COR-L47 (cell line): Measurements from ENCODE around the gene CSHL1.
"Not testable (repeated sequence)": the region's sequence is repeated elsewhere in the genome, so short reads cannot be mapped to it uniquely, and the experiment has no call there.

Experiments
- DNase-seq: peaks from one replicate; lab custom pipeline; 2025; lab: John Stamatoyannopoulos, UW

Gene CSHL1

DNA sequence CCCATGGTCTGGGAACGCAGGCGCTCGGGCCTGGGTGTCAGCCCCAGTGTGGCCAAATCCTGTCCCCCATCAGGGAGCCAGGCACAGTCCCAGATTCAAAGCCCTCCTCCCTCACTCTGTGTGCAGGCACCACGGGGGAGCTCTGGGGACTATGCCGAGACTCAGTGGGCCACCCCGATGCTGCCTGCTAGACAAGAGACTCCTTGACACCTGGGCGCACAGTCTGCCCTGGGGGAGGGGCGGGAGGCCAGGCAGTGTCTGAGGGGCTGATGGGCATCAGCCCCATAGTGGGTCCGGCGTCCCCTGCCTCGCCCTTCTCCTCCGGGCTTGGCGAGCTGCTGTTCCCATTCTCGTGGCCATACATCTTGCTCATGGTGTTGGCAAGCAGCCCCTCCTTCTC, 29.5 kb upstream of the CSHL1 start:
- no peak for DNase-seq

DNA sequence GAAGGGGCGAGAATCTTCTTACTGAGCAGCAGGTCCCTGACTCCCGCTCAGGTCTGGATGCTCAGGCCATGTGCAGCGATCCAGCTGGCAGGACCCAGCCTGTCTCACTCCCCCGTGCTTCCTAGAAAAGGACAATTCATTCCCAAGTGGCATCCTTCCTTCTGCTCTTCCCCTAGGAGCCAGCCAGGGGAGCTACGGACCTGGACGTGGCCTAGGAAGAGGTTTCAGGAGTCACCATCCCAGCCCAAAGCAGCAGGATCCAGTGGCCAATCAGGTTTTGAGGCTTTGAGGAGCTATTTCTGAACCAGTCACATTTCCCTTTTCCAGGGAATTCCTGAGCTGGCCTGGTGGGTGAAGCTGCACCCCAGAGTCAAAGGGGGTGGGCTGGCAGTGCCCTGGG, 28.8 kb upstream of the CSHL1 start:
- DNase-seq = no peak

DNA sequence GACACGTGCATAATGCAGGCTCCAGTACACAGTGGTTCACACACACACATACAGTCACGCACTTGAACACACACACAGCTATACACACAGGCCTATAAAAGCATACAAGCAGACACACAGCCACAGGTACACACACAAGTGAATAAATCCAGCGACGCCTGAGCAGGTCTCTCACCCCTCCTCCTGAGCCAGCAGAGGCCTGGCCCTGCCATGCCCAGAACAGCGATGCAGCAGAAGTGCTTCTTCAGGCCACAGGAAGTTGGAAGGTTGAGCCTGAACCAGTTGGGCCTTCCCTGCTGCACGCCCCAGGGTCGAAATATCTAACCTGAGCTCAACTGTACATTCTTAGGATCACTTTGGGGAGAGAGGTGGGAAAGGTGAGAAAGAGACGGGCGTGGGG, 28.3 kb upstream of the CSHL1 start:
- no peak for DNase-seq

DNA sequence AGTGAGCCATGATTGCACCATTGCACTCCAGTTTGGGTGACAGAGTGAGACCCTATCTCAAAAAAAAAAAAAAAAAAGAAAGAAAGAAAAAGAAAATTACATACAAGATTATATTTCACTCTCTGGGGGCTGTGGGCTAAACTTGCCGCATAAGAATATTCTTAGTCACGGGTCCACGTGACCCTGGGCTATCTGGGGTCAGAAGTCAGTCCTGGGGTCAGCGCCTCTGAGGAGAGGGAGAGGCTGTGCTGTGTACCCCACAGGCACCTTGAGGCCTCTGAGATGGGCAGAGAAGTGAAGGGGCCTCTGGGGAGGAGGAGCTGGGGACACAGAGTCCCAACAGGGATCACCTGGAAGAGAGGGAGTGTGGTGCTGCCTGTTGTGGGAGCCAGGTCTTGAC, 26.9 kb upstream of the CSHL1 start:
- no peak for DNase-seq

DNA sequence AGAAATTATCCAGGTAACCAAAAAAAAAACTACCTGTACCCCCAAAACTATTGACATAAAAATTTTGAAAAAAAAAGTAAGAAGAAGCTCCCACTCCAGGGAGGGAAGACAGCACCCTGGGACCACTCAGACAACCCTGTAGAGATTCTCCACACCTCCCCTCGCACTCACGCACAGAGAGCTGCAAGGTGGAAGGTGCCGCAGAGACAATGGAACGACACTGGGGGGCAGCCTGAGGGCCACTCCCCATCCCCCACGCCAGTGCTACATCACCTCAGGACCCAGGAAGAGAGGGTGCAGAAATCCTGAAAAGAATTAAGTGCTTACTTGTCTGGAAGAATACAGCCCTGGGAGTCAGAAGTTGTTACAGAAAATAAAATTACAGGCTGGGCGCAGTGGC, 26.3 kb upstream of the CSHL1 start:
- no peak for DNase-seq

DNA sequence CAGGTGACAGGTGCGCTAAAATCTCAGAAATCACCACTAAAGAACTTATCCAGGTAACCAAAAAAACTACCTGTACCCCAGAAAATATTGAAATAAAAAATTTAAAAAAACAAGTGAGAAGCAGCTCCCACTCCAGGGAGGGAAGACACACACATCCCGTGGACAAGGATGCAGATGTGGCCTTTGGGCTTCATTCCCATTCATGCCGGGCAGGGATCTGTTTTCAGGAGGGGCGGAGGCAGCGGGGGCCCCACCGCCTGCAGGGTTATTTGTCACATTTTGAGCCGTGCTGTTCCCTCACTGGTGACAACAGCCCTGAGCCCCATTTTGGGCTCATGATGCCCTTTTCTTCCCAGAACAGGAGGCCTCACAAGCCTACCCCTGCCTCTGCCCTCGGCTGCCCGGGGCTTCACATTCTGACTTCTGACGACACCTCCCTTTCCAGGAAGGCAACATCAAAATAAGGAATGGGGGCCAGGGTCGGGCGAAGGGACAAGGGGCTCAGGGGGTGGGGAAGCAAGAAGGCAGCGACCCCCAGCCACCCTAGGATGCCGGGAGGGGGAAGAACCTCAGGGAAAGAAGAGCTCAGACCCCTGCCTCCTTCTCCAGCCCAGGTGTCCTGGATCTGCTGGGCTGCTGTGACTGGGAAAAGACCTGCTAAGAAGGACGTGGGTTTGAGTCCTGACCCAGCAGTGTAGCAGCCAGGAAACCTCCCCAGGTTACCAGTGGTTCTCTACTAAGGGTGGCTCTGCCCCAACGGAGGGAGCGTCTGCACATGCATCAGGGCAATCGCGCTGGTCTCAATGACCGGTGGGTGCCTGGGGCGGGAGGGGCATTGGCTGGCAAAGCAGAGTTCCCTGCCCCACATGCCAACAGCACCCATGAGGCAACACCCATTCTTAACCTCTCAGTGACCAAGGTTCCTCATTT, 23.4 kb upstream of the CSHL1 start:
- DNase-seq = no peak

DNA sequence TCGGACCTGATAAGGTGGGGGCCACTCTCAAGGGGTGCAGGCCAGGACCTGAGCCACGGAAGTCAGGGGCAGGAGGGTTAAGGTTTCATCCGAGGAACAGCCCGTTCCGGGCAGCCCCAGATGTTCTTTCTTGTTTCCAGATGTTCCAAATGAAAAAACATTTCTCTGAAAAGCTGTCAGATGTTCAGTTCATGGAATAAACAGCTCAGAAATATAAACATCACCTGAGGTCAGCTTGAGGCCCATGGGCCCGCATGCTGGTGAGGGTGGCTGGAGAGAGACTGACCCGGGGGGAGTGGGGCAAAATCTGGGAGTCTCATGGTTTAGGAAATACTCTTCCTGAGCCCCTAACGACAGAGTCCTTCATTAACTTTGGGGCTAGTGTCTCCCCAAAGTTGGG, 22.5 kb upstream of the CSHL1 start:
- no peak for DNase-seq

DNA sequence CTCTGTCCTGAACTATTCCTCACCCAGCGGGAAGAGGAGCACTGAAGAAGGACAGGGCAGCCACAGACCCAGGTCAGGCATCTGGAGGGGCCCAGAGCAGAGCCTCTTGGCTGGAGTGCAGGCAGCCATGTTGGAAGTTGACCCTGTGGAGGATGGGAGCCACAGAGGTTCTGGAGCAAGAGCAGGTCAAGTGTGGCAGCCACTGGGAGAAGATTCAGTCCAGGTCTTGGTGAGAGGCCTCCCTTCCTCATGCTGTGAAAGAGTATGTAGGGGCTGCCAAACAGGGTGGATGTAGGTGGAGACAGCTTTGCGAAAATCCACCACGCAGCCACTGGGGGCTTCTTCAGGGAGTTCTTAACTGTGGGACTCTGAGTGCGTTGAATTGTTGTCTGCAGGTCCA, 21.7 kb upstream of the CSHL1 start:
- DNase-seq = no peak

DNA sequence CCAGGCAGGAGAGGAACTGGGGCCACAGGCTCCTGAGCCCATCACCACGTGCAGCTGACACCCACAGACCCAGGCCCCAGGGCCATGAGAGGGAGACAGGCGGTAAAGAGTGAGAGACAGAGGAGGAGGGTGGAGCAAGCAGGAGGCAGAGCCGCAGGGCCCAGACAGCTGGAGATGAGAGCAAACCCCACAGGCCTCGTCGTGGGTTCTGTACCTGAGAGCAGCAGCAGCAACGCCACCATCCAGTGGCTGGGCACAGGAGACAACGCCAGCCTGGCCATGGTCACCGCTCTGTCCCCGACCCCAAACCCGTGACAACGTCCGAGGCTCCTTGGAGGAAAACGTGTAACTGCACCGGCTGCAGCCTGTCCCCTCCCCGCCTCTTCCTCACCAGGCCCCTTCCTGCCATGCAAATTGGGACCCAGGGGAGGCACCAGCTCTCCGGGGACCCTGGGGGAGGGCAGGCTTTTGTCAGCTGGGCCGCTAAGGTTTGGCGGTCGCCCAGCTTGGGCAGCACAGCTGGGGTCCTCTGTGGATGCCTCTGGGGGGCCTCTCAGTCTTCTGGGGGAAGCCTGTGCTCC, 21.0 kb upstream of the CSHL1 start, which contains the start of gene CD79B:
Gene CD79B (minus strand): TSS at position 351 of the 581 bp plus-strand sequence. CDS start 70 bp downstream, at position 281.
- DNase-seq = no peak

DNA sequence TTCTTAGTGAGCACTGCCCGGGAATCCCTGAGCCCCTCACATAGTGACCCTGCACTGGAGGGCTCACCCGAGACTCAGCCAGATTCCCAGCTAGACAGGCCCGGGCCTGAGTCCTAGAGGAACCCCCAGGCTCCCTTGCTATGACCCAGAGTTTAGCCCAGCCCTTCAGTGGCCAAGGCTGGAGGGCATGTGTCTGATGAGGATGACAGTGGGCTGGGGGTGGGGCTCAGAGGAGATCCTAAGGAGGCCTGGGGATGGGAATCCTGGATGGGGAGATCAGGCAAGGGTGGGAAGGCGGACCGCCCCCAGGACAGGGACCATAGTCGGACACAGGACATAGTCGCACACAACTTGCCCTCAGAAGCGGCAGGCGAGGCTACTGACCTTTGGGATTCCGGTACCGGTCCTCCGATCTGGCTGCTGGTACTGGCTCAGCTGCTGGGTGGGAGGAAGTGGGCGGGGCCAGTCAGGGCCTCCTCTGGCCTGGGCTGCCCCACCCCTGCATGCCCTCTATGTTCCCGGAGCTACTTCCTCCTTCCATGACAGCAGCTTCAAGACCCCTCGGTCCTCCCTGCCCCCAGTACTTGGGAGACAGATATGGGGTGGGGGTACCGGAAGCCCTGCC, 20.0 kb upstream of the CSHL1 start:
- DNase-seq = no peak

DNA sequence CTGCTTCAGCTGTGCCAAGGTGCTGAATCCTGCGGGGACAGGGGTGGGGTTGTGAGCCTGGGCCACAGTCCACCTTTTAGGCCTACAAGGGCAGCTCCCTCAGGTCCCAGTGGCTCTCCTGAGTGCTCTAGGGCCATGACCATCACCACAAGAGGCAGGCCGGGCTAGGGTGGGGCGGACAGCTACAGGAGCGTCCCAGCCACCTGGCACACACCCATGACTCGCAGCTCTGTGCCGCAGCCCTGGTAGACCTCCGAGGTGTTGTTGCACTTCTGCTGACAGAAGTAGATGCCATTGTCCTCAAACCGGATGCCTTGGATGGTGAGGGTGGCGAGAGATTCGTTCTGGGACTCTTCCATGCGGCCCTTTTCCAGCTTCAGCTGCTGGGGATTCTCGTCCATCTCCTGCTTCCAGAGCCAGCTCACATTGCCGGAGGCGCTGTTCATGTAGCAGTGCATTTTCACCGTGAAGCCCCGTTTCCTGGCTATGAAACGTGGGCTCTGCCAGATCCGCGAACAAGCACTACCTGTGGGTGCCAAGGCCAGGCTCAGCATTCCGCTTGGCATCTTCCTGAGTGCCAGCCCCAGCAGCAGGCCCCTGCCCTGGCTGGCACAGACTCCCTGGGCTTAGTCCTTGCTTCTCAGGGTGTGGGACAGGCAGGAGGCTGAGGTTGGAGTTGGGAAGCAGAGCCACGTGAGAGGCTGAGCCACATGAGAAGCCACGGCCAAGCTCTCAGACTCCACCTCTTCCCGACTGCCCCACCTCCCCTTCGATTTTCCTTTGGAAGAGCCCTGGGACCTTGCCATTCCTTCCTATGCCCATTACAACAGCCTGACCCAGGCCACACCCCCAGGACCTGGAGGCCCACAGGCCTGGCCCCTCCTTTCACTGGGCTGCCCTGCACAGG, 19.1 kb upstream of the CSHL1 start:
- no peak for DNase-seq

DNA sequence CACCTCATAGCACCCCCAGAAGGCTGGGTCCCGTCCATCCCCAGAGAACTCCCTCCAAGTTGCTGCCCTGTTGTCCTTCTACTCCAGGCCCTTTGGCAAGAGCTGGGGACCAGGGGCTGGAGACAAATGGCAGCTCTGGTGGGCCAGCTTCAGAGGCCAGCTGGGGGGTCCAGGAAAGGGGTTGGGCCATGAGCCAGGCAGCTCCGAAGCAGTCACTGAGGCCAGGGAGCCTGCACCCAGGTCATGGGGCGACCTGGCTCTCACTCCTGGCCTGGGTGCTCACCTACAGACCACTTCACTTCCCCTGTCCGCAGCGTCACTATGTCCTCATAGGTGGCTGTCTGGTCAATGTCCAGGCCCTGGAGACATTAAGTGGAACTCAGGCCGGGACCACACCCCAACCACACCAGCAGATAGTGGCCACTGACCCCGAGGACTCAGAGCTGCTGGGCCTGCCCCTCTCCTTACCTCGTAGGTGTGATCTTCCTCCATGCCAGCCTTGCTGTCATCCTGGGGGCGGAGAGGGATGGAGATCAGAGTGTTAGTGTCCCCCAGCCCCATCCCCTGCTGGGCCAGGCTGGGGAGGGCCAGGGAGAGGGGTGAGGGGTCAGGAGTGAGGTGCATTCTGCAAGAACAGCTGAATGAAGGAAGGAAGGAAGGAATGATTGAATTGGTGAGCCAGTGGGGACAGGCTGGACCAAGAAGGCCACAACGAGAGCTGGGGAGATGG, 18.1 kb upstream of the CSHL1 start:
- no peak for DNase-seq

DNA sequence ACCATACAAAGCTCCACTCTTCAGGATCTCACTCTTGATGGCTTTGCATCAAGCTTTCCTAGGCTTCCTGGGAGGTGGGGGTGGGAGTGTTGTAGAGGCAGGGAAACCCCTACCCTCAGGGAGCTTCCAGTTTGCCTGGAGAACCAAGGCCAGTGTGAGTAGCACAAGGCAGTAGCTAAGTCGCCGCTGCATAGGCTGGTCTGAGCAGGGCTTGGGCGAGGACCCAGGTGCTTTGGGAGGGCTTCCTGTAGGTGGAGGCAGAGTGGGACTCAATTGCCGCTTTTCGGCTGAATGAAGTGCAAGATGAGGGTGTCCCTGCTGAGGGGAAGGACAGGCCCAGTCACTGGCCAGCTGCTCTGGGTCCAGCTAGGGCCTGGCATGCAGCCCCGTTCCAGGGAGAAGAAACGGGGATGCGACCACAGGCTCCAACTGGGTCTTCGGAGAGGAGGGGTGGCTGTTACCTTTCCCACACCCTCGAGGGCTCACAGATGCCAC, 17.2 kb upstream of the CSHL1 start:
- DNase-seq = no peak

DNA sequence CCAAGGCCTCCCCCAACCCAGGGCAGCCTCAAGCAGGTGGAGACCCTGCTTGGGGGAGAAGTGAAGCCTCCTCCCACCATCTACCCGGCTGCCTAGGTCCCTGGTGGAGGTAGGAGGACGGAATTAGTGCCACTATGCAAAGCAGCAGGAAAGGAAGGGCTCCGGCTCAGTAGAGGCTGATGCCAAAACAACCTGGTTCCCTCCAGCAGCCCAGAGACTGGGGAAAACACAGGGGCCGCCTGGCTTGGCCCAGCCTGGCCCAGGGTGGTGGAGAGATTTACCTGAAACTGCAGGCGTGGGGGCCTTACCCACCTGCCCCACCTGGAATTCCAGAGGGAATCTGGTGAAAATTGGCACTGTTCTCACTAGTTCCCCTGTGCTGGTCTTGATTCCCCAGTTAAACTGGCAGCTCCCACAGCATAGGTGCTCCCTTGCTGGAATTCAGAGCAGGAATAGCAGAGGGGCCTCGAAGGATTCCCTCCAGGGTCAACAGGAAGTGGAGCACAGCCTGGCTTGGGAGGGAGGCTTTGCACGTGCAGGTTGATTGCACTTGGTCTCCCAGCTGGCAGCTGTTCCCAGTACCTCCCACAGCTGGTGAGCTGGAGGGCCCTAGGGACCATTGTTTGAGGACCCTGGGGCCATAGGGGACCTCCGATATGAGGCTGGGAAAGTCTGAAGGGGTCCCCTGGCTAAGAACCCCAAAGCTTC, 16.6 kb upstream of the CSHL1 start:
- DNase-seq = no peak

DNA sequence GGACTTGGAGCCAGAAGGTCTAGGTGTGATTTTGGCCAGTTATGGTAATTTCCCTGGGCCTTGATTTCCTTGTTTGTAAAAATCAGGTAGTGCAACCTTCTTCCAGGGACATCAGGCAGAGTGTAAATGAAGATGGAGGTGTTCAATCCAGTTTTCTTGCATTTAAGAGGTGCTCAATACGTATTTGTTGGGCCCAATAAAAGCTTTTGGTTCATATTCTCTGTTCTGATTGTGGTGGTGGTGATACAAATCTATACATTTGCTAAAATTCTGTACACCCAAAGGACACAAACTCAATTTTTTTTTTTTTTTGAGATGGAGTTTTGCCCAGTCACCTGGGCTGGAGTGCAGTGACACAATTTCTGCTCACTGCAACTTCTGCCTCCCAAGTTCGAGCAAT, 15.1 kb upstream of the CSHL1 start:
- no peak for DNase-seq

DNA sequence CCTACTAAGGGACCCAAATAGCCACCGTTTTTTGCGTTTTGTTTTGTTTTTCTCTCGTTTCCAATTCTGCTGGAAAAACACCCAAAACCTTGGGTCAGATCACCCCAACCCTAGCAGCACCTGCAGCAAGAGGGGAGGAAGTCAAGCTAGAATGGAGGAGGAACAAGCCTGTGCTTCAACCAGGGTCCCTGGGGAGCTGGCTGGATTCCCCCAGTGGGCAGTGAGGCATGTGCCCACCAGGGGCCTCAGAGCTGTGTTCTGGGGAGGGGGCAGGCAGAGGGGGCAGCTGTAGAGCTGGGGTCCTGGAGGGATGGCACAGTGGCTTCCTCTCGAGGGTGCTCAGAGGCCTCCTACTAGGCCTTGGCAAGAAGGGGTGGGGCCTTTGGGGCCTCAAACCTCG, 14.6 kb upstream of the CSHL1 start:
- DNase-seq = no peak

DNA sequence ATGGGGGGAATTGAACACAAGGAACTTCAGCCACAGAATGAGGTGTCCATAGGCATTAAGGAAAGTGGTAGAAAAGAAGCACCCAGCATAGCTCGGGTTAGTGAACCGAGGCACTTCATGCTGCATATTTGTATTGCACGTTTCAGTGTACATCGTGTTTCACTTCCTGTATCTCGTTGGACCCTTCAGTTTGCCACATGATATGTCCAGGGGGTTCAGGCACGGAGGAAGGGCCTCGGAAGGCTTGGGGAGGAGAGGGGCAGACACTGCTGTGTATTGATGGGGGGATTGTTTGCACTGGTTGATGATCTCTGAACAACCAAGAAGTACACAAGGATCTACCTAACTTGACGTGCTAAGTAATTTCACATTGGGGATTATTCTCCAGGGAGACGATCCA, 11.3 kb upstream of the CSHL1 start:
- not testable (repeated sequence) for DNase-seq

DNA sequence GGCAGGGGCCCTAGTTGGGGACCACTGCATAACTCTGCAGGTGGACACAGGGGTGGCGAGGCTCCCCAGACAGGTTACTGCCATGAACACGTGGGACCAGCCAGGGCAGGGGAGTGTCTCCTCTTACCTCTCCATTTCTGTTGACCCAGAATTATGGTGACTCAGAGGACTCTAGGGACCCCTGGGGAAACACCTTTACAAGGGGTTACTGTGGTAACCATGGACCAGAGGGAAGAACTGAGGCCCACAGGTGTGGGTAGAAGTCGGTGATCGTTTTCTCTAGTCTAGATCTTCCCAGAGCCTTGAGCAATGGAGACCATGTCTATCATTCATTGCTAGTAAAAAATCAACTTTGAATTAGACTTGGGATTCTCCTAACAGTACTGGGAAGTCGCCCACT, 9.7 kb upstream of the CSHL1 start:
- not testable (repeated sequence) for DNase-seq

DNA sequence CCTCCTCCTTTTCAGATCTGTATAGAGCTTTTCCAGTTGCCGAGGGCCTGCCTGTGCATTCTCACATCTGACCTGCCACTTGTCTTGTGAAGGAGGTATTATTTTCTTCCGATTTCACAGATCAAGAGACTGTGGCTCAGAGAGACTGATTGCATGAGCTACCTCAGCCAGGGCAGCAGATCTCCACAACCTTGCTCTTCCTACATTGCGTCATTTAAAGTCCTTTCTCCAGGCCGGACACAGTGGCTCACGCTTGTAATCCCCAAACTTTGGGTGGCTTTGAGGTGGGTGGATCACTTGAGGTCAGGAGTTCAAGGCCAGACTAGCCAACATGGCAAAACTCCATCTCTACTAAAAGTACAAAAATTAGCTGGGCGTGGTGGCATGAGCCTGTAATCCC, 9.0 kb upstream of the CSHL1 start:
- DNase-seq = not testable (repeated sequence)

DNA sequence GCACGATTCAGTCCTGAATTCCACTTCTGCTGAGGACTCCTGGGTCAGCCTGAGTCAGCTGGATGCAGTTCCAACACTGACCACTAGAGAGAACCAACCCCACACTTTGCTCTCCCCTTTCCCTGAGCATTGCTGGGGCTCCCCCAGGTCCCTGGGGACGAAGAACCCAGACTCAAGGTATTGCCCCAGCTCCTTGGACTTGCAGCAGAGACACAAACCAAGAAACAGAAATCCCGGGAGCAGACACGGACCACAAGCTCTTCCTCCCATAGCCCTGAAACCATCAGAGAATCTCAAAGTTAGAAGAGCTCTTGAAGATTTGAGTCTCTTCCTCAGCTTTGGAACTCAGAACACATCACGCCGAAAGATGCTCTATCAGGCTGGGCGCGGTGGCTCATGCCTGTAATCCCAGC, 8.3 kb upstream of the CSHL1 start:
- peak; percentile 23 for DNase-seq
